ENCODE data around the gene FZR1.
"Not testable (repeated sequence)": the region's sequence is repeated elsewhere in the genome, so short reads cannot be mapped to it uniquely, and the experiment has no call there.

The FZR1 gene

DNA sequence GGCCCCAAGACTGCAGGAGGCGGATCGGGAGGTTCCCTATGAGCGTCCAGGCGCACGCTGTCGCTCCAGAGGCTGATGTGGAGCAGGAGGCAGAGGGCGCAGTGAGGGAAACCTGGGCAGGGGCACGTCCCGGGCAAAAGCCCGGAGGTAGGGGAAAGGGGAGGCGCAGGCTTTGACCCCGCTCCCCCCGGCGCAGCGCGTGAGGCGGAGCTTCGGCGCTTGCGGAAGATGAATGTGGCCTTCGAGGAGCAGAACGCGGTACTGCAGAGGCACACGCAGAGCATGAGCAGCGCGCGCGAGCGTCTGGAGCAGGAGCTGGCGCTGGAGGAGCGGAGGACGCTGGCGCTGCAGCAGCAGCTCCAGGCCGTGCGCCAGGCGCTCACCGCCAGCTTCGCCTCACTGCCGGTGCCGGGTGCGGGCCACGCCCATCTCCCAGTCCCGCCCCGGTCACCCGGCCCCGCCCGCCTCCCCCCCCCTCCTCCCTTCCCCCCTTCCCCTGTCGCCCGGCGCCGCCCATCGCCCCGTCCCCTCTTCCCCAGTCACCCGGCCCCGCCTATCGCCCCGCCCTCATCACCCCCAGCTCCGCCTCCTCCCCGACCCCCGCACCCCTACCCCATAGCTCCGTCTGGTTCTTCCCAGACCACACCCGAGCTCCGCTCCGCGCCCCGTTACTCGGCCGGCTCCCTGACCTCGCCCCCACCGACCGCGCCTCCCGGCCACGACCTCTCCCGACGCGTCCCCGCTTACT is 70.8 kb downstream of the FZR1 start:
- FAIRE-seq = no peak

DNA sequence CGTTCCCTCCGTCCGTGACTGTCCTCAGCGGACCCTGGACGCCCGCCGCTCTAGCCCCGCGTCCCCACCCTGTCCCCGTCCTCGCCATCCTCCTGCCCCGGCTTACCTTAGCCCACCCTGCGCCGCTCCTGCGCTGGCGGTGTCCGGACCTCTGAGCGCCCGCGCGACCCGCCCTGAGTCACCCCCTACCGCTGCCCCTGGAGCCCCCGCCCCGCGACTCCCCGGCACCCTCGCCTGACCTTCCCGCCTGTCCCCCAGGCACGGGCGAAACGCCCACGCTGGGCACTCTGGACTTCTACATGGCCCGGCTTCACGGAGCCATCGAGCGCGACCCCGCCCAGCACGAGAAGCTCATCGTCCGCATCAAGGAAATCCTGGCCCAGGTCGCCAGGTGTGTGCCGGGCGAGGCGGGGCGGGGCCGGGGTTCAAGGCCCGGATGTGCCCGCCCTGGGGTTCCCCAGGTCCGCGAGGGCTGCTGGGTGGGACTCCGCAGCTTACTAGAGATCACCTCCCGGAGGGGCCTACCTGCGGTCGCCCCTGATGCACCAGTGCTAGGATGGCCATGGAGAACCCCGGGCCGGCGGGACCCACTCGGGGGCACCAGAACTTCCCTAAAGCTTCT is 71.7 kb downstream of the FZR1 start:
- FAIRE-seq = no peak

DNA sequence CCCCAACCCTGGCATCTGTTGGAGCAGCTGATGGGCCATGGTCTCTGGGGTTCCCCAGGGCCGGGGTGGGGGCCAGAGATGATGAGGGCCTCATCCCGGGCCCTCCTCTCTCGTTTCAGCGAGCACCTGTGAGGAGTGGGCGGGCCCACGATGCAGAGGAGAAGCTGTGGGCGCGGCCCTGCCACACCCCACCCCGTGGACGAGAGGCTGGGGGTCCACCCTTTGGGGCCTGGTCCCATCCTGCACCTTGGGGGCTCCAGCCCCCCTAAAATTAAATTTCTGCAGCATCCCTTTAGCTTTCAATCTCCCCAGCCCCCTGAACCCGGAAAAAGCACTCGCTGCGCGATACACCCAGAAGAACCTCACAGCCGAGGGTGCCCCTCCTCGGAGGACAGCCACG is 72.3 kb downstream of the FZR1 start:
- FAIRE-seq = no peak

DNA sequence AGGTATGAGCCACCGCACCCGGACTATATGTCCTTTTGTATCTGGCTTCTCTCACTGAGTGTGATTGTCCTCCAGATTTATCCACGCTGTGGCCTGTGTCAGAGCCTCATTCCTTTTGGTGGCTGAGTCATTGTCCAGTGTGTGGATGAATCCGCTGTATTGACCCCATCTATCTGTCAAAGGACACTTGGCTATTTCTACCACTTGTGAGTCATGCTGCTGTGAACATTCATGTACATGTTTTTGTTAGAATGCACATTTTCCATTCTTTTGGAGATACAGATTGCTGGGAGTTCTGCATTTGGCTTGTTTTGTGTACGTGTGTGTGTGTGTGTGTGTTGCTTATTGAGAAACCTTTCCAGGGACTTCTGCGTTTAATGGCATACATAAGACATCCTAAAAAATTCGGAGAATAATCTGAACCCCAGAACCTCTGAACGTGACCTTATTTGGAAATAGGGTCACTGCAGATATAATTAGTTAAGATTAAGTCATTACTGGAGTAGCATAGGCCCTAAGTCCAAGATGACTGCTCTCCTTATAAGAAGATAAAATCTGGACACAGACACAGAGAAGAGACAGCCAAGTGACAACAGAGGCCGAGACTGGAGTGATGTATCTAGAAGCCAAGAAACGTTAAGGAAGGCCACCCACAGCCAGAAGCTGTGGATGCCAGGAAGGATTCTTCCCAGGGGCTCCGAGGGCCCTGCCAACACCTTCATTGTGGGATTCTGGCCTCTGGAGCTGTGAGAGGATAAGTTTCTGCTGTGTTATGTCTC is 74.2 kb downstream of the FZR1 start:
- FAIRE-seq = no peak

DNA sequence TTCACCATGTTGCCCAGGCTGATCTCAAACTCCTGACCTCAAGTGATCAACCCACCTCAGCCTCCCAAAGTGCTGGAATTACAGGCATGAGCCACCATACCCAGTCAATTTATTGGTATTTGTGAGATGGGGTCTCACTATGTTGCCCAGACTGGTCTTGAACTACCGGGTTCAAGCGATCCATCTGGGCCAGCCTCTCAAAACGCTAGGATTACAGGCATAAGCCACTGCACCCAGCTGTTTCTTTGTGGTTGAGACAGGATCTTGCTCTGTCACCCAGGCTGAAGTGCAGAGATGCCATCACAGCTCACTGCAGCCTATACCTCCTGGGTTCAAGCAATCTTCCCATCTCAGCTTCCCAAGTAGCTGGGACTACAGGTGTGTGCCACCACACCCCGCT is 75.7 kb downstream of the FZR1 start:
- not testable (repeated sequence) for FAIRE-seq

DNA sequence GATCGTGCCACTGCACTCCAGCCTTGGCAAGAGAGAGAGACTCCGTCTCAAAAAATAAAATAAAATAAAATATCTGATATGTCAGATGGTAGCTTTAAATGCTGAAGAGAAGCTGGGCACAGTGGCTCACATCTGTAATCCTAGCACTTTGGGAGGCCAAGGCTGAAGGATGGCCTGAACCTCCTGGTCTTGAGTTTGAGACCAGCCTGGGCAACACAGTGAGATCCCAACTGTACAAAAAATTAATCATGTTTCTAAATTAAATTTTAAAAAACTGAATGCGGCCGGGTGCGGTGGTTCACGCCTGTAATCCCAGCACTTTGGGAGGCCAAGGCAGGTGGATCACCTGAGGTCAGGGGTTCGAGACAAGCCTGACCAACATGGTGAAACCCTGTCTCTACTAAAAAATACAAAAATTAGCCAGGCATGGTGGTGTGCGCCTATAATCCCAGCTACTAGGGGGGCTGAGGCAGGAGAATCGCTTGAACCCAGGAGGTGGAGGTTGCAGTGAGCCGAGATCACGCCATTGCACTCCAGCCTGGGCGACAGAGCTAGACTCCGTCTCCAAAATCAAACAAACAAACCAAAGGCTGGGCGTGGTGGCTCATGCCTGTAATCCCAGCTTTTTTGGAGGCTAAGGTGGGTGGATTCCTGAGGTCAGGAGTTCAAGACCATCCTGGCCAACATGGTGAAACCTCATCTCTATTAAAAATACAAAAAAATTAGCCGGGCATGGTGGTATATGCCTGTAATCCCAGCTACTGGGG is 78.1 kb downstream of the FZR1 start:
- not testable (repeated sequence) for FAIRE-seq

DNA sequence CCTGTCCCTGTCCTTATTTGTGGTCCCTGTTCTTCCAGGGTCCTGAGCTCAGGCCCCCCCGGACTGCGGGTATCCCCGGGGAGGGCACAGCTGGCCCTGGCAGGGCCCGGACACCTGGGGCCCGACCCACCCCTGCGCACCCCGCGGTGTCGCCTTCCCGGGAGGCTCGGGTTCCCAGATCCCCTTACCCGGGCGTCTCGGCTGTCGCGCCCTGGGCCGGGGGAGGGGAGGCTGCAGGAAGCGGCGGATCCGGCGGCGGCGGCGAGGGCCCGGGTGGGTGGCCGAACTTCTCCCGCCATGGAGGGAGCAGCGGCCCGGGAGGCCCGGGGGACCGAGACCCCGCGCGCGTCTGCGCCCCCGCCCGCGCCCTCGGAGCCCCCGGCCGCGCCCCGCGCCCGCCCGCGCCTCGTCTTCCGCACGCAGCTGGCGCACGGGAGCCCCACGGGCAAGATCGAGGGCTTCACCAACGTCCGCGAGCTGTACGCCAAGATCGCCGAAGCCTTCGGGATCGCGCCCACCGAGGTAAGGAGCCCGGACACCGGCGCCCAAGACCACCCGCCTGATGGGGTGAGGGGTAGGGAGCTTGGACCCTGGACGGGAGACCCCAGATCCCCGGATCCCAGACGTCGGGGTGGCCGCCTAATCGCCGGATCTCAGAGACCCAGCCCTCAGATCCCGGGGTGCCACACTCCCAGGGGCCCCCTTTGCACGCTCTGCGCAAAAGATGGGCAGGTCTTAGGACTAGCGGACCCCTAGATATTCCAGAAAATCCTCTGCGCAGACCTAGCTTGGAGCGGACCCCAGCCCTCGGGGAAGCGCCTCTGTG is 79.4 kb downstream of the FZR1 start, which contains the start of gene GIPC3:
TSS of gene GIPC3 (plus strand) at position 178 of the 826 bp plus-strand sequence. CDS start at position 298, 120 bp downstream.
- no peak for FAIRE-seq

DNA sequence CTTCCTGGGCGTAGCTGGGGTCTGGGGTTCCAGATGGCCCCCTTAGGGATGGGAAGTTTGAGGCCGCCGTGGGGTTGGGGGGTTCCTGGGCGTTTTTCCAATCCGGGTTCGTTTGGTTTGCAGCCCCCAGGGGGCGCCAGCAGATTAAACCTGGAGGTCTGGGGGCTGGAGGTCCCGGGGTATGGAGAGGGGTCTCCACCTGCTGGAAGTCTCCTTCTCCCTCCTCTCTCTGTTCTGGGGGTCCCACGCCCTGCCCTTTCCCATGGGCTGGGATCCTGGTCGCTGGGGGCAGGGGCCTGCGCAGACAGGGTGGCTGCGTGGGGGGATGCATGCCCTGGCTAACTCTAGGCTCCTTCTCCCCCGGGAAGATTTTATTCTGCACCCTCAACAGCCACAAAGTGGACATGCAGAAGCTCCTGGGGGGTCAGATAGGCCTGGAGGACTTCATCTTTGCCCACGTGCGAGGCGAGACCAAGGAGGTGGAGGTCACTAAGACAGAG is 80.1 kb downstream of the FZR1 start:
- FAIRE-seq = no peak

DNA sequence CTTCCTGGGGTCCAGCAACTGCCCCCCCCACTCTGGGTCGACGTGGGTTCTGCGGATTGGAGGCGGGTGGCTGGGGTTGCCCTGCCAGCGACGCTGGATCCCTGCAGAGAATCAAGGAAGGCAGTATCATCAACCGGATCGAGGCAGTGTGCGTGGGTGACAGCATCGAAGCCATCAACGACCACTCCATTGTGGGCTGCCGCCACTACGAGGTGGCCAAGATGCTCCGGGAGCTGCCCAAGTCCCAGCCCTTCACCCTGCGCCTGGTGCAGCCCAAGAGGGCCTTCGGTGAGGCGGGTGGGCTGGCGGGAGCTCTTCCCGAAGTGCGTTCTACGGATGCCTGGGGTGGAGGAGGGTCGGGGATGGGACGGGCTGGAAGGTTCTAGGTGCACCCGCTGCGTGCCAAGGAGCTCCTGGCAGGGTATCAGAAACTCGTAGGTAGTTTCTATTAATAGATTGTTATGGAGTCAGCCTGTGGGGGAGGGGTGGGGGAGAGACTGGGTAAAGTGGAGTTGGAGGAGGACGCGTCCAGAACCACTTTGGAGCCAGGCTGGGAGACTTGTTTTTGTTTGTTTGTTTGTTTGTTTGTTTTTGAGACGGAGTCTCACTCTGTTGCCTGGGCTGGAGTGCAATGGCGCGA is 80.7 kb downstream of the FZR1 start:
- FAIRE-seq = no peak

Data from A204.1 (cell line).